GM13977 (cell line): Measurements from ENCODE around the gene FAHD2A.

Experiments used
- DNase-seq: peaks from one replicate; pipeline ENCODE4 v3.0.0; 2012; ENCODE audit warnings: low spot score
- in situ Hi-C: fragments of 300-500 bp; cut with MboI; formaldehyde crosslinking; loops from one replicate; pipeline ENCODE4 v1.12.0; 2022; ENCODE audit warnings: low sequenced_read_pairs, low pct_unique_long_range_greater_than_20kb, mixed read lengths, inconsistent platforms; ENCODE audit not compliant: unreplicated experiment
- TF ChIP-seq, protein P1 (sequence below): IDR thresholded peaks from 2 replicates; pipeline ENCODE4 v1.5.1; 2012; ENCODE audit warnings: mild to moderate bottlenecking, control low read depth; ENCODE audit not compliant: insufficient read depth; ENCODE audit errors: extremely low read depth, missing control alignments

Gene FAHD2A

DNA sequence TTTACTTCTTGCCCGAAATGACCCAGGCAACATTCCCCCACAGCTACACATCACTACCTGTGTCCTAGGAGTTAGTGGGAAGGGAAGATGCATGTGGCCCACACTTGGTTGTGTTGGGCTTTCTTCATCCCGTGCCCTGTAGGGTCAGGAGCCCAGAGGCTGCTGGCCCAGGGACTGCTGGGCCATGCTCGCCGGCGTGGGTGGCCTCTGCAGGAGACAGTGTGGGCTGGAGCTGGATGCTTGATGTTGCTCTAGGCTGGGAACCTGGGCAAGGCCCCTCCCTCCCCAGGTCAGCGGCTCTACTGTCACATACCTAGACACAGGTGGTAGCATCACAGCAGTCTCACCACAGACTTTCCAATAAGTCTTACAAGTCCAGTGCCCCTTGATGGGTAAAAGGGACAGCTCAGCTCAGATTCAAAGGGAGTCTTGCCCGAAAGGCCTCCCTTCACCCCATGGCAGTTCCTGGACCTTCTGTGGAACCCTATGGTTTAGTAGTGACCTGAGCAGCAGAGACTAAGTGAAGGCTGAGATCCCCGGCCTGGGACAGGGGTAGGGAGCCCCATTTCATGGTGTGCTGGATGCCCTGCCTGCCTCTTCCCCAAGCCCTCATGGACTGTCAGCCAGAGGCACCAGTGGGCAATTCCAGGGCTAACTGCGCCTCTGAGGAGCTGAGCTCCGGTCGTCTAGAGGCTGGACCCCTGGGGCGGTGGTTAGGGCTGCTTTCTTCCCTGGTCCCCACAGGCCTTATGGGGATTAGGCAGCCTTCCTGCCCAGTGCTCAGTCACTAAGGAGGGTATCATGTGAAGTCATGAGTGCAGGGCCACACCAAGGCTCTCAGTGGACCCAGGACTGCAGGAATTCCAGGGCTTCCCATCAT is 45.4 kb upstream of the FAHD2A start:
- DNase-seq, result no peak
- in situ Hi-C loops, result no loop called here
- TF ChIP-seq, protein P1, sequence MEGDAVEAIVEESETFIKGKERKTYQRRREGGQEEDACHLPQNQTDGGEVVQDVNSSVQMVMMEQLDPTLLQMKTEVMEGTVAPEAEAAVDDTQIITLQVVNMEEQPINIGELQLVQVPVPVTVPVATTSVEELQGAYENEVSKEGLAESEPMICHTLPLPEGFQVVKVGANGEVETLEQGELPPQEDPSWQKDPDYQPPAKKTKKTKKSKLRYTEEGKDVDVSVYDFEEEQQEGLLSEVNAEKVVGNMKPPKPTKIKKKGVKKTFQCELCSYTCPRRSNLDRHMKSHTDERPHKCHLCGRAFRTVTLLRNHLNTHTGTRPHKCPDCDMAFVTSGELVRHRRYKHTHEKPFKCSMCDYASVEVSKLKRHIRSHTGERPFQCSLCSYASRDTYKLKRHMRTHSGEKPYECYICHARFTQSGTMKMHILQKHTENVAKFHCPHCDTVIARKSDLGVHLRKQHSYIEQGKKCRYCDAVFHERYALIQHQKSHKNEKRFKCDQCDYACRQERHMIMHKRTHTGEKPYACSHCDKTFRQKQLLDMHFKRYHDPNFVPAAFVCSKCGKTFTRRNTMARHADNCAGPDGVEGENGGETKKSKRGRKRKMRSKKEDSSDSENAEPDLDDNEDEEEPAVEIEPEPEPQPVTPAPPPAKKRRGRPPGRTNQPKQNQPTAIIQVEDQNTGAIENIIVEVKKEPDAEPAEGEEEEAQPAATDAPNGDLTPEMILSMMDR, result no peak

DNA sequence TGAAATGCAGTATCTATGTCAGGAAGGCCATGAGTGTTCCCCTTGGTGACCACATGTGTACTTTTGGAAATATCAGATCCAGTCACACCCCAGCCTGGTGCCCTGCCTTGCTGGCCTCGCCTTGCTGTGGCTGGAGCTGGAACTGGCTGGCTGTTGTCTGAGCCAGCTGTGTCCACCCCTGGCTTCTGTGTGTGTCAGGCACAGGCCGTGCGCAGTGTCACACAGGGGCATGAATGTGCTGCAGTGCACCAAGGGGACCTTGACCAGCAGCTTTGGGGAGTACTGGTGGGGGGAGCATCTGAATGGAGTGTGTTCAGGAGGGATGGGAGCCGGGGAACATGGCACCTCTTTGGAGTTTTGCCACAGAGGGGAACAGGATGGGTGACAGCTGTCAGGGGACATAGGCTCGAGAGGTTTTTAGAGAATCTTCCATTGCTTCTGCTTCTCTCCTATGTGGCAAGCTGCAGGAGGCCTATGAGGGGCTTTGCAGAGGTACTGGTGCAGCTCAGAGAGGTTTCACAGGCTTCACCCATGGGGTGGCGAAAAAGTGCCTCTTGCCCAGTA is 44.7 kb upstream of the FAHD2A start:
- TF ChIP-seq, protein P1, result no peak
- no peak for DNase-seq

DNA sequence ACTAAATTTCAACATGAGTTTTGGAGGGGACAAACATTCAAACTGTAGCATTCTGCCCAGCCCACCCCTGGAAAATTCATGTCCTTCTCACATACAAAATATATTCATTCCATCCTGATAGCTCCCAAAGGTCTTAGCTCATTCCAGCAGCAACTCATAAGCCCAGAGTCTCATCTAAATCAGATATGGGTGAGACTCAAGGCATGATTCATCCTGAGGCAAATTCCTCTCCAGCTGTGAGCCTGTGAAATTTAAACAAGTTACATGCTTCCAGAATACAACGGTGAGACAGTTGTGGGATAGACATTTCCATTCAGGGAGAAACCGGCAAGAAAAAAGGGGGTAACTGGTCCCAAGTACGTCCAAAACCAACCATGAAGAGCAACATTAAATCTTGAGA is 43.5 kb upstream of the FAHD2A start:
- in situ Hi-C loops, result no loop called here
- TF ChIP-seq, protein P1, result no peak
- DNase-seq, result no peak

More for the DNA sequence above, 44.7 kb upstream of the FAHD2A start:
- in situ Hi-C loops, result no loop called here

DNA sequence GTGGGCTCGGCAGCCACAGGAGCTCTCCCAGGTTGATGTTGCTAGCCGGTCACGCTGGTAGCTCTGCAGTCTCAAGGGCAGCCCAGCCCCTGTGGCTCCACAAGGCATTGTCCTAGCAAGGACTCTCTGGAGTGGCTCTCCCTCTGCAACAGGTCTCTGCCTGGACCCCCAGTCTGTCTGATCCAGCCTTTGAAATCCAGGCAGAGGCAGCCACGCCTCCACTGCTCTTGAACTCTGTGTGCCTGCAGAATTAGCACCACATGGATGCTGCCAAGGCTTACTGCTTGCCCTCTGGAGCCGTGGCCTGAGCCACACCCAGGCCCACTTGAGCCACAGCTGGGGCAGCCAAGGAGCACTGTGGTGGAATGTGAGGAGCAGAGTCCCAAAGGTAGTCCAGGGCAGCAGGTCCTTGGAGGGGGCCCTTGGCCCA is 43.0 kb upstream of the FAHD2A start:
- no peak for DNase-seq
- TF ChIP-seq, protein P1, result no peak
- in situ Hi-C loops, result no loop called here

DNA sequence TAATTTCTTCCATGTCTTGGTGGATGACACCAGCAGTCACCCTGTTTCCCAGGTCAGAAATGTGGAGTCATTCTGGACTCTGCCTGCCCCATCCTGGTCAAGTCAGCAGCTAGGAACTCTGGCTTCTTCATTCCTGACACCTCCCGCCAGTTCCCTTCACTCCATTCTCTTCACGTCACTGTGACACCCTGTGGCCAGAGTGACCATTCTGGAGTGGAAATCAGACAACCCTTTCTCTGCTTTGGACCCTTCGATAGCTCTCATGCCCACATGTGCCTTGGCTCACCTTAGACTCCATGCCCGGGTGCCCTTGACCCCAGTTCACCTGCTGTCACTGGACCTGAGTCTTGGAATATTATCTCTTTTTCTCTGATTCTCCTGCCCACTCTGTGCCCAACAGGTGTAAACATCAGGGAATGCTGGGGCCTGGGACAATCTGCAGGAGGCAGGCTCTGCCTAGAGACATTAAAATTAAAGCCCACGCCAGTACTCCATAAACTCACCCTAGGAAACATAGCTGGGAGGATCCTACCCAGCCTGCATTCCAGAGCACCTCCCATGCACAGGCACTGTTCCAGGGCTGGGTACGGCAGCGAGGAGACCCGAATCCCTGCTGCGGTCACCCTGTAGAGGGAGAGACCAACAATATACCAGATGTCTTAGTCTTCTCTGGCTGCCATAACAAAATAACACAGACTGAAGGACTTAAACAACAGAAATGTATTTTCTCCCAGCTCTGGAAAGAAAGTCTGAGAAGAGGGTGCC is 41.1 kb upstream of the FAHD2A start:
- in situ Hi-C loops, result no loop called here
- TF ChIP-seq, protein P1, result no peak
- DNase-seq, result no peak

DNA sequence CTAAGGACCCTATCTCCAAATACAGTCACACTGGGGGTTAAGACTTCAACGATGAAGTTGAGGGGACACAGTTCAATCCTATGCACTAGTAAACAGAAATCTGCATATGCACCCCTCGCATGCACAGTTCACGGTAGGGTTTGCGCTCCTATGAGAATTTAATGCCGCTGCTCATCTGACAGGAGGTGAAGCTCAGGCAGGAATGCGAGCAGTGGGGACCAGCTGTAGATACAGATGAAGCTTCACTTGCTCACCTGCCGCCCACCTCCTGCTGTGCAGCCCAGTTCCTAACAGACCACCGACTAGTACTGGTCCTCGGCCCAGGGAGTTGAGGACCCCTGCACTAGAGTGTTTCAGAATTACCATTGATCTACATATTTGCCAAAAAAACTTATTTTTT is 40.0 kb upstream of the FAHD2A start:
- TF ChIP-seq, protein P1, result no peak
- DNase-seq, result no peak
- in situ Hi-C loops, result no loop called here
